GM18870 (cell line): ENCODE data around the gene EFHC2.
"Not testable (repeated sequence)": the region's sequence is repeated elsewhere in the genome, so short reads cannot be mapped to it uniquely, and the experiment has no call there.

Experiments used
- ATAC-seq: cut with Tn5 transposase; IDR thresholded peaks from one replicate; pipeline ENCODE4 v1.9.1; 2021; ENCODE audit warnings: moderate library complexity; ENCODE audit not compliant: unreplicated experiment

Gene EFHC2

GRCh38 chrX:44299177-44299576 is 44.3 kb downstream of the EFHC2 start:
- no peak for ATAC-seq

- peak; percentile 74 for ATAC-seq
Observed at GRCh38 chrX:44291468-44292092, 51.9 kb downstream of the EFHC2 start.

GRCh38 chrX:44290718-44291117 is 52.8 kb downstream of the EFHC2 start:
- no peak for ATAC-seq

GRCh38 chrX:44282753-44283152 is 60.7 kb downstream of the EFHC2 start:
- no peak for ATAC-seq

- no peak for ATAC-seq
Observed at GRCh38 chrX:44280116-44280515, 63.4 kb downstream of the EFHC2 start.

- ATAC-seq = no peak
Observed at GRCh38 chrX:44274096-44274495, 69.4 kb downstream of the EFHC2 start.

GRCh38 chrX:44267861-44268260 is 75.6 kb downstream of the EFHC2 start:
- no peak for ATAC-seq

GRCh38 chrX:44267116-44267515 is 76.4 kb downstream of the EFHC2 start:
- ATAC-seq = no peak

GRCh38 chrX:44265559-44265958 is 77.9 kb downstream of the EFHC2 start:
- ATAC-seq = no peak

GRCh38 chrX:44264936-44265335 is 78.5 kb downstream of the EFHC2 start:
- no peak for ATAC-seq

GRCh38 chrX:44261286-44261685 is 82.2 kb downstream of the EFHC2 start:
- no peak for ATAC-seq

GRCh38 chrX:44260609-44261008 is 82.9 kb downstream of the EFHC2 start:
- ATAC-seq = no peak

- not testable (repeated sequence) for ATAC-seq
Observed at GRCh38 chrX:44255742-44256141, 87.7 kb downstream of the EFHC2 start.

GRCh38 chrX:44253575-44253942 is 89.9 kb downstream of the EFHC2 start:
- no peak for ATAC-seq

GRCh38 chrX:44252688-44253574 is 90.5 kb downstream of the EFHC2 start:
- peak; percentile 79 for ATAC-seq

GRCh38 chrX:44247468-44247867 is 96.0 kb downstream of the EFHC2 start:
- ATAC-seq = no peak

GRCh38 chrX:44246826-44247225 is 96.6 kb downstream of the EFHC2 start:
- ATAC-seq = no peak

GRCh38 chrX:44245733-44246132 is 97.7 kb downstream of the EFHC2 start:
- no peak for ATAC-seq

GRCh38 chrX:44244008-44244407 is 99.5 kb downstream of the EFHC2 start:
- no peak for ATAC-seq

GRCh38 chrX:44241546-44241945 is 101.9 kb downstream of the EFHC2 start:
- no peak for ATAC-seq

- no peak for ATAC-seq
Observed at GRCh38 chrX:44240036-44240435, 103.4 kb downstream of the EFHC2 start.

- ATAC-seq = no peak
Observed at GRCh38 chrX:44239036-44239435, 104.4 kb downstream of the EFHC2 start.
